ENCODE results near the gene TBC1D4.

DNA sequence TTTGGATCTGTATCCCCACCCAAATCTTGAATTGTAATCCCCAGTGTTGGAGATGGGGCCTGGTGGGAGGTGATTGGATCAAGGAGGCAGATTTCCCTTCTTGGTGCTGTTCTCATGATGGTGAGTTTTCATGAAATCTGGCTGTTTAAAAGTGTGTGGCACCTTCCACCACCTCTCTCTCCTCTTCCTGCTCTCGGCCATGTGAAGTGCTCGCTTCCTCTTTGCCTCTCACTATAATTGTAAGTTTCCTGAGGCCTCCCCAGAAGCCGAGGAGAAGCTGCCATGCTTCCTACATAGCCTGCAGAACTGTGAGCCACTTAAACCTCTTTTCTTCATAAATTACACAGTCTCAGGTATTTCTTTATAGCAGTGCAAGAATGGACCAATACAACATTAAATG, 40.0 kb upstream of the TBC1D4 start:
- TF ChIP-seq POLR2A (IDR thresholded peaks at IDR 0.05), result no peak
- TF ChIP-seq, protein P1, sequence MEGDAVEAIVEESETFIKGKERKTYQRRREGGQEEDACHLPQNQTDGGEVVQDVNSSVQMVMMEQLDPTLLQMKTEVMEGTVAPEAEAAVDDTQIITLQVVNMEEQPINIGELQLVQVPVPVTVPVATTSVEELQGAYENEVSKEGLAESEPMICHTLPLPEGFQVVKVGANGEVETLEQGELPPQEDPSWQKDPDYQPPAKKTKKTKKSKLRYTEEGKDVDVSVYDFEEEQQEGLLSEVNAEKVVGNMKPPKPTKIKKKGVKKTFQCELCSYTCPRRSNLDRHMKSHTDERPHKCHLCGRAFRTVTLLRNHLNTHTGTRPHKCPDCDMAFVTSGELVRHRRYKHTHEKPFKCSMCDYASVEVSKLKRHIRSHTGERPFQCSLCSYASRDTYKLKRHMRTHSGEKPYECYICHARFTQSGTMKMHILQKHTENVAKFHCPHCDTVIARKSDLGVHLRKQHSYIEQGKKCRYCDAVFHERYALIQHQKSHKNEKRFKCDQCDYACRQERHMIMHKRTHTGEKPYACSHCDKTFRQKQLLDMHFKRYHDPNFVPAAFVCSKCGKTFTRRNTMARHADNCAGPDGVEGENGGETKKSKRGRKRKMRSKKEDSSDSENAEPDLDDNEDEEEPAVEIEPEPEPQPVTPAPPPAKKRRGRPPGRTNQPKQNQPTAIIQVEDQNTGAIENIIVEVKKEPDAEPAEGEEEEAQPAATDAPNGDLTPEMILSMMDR (IDR thresholded peaks at IDR 0.05), result no peak
